ENCODE data around the gene ZSWIM1. TPM values are rescaled to one million over a fixed set of nuclear protein-coding genes. Genes with fewer than 3 reads are reported as not detected.
A peak's percentile ranks its signal among the peaks of the same experiment; 100 is the strongest.

Gene ZSWIM1
- total RNA-seq (11.7 and 12.9 TPM in 2 replicates), polyA plus RNA-seq (13.5 and 13.7 TPM in 2 replicates)

GRCh38 chr20:45880988-45881788 lies at the start of gene ZSWIM1:
ZSWIM1 (plus strand) TSS chr20:45881227; CDS start chr20:45882593, 1,366 bp downstream.
- peaks cover 6% of the 10 kb centered on the region for H3K4me1 ChIP-seq (ENCODE audit: low read depth)
- H3K4me3 ChIP-seq = peak within 1 kb of the TSS; percentile 52
- no peaks in the 10 kb centered on the region for H3K9me3 ChIP-seq (ENCODE audit: low read depth)
- H3K36me3 ChIP-seq = peaks cover 24% of the 10 kb centered on the region
- TF ChIP-seq CTCF (IDR thresholded peaks at IDR 0.05; ENCODE audit: low read depth, low read length) = no peak
- no peaks in the 10 kb centered on the region for H3K27me3 ChIP-seq
- H3K27ac ChIP-seq = peak within 1 kb of the TSS; percentile 67
- DNase-seq (ENCODE audit: low read depth in 1 of 2, low spot score in 1 of 2) = peak; percentile 98 to 99

DNA sequence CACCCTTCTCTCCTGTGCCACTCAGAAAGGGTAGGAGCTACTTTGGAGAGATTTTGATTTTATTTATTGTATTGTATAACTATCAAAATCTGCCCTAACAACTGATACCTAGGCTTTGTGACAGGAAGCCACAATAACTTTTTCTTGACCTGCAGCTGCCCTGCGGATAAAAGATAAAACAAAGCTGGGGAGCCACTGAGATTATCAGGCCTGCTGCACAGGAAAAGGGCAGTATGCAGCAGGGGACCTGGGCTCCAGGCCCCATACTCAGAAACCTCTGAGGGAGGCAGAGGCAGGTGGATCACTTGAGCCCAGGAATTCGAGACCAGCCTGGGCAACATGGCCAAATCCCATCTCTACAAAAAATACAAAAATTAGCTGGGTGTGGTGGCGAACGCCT lies 48.4 kb upstream of the ZSWIM1 start:
- no peak for DNase-seq (ENCODE audit: low read depth in 1 of 2, low spot score in 1 of 2)
- H3K4me1 ChIP-seq (ENCODE audit: low read depth) = peaks cover 39% of the 10 kb centered on the region
- H3K4me3 ChIP-seq = no peak overlapping the region
- no peaks in the 10 kb centered on the region for H3K36me3 ChIP-seq
- H3K27ac ChIP-seq = peak overlapping the region; percentile 87
- no peaks in the 10 kb centered on the region for H3K27me3 ChIP-seq
- no peak for TF ChIP-seq CTCF (IDR thresholded peaks at IDR 0.05; ENCODE audit: low read depth, low read length)
- no peaks in the 10 kb centered on the region for H3K9me3 ChIP-seq (ENCODE audit: low read depth)

DNA sequence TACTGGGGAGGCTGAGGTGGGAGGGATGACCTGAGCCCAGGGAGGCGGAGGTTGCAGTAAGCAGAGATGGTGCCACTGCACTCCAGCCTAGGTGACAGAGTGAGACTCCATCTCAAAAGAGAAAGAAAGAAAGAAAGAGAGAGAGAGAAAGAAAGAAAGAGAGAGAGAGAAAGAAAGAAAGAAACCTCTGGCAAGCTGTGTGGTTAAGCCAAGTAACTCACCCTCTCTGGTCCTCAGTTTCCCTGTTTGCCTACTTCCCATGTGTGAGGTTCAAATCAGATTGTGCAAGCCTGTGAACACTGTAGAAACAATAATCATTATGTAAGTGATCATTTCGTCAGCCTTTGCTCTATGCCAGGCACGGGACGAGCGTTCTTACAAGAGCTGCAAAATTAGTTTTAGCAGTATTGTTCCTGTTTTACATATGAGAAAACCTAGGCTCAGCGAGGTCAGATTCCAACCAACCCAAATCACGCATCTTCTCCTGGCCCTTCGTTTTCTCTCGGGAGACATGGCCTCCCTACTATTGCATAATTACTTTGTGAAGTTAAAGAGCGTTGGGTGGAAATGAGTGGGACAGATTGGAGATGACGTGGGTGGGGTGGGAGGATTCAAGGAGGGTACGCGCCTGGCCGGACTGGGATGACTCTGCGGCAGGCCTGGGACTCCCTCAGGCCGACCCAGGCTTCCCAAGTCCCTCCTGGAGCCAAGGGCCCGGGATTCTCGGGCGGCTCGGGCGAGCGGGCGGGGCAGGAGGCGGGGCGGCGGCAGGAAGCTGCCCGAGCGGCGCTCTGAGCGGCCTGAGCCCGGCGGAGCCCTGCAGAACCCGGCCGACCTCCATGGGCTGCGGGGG lies 47.8 kb upstream of the ZSWIM1 start, which contains the start of gene SNX21:
Gene SNX21, plus strand, starts transcription at position 770 of the 853 bp plus-strand sequence. CDS start 121 bp downstream, outside the sequence.
- DNase-seq (ENCODE audit: low read depth in 1 of 2, low spot score in 1 of 2) = peak; percentile 91 to 99
- Histone ChIP-seq H3K36me3 (no peaks in the 10 kb centered on the region), H3K4me3 (peak within 1 kb of the TSS; percentile 66), H3K27ac (peak within 1 kb of the TSS; percentile 87), H3K4me1 (ENCODE audit: low read depth) (peaks cover 33% of the 10 kb centered on the region), H3K9me3 (ENCODE audit: low read depth) (no peaks in the 10 kb centered on the region), H3K27me3 (no peaks in the 10 kb centered on the region)
- TF ChIP-seq CTCF (IDR thresholded peaks at IDR 0.05; ENCODE audit: low read depth, low read length) = no peak

DNA sequence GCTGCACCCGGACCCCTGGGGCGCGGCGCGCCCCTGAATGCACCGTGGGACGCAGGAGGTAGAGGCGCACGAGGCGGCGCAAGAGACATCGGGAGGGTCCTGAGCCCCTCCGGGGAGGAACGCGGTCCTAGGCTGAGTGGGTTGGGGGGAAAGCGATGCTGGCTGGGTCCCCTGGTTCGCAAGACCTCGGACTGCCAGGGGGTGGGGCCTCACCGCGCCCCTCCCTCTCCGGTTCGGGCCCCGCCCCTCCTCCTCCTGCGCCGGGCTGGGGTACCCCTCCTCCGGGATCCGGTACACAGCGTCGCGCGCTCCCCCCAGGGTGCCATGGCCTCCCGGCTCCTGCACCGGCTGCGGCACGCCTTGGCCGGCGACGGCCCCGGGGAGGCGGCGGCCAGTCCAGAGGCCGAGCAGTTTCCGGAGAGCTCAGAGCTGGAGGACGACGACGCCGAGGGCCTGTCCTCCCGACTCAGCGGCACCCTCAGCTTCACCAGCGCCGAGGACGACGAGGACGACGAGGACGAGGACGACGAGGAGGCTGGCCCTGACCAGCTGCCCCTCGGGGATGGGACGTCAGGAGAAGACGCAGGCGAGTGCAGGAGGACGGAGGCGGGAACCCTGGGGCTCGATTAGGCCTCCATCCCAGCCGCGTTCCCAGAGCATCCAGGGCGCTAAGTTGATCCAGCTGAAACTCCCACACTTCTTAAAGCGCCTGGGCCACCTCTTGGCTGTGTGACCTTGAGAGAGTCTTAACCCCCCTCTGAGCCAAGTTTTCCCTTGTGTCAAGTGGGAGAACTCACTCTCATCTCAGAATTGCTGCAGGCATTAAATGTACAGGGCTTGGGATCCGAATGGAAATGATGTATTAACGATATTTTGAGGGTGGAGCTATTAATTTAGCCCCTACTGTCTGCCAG lies 46.9 kb upstream of the ZSWIM1 start:
- no peak for TF ChIP-seq CTCF (IDR thresholded peaks at IDR 0.05; ENCODE audit: low read depth, low read length)
- DNase-seq (ENCODE audit: low read depth in 1 of 2, low spot score in 1 of 2) = peak; percentile 69 to 75

GRCh38 chr20:45834797-45835161 lies 46.2 kb upstream of the ZSWIM1 start:
- H3K9me3 ChIP-seq (ENCODE audit: low read depth) = no peaks in the 10 kb centered on the region
- peaks cover 23% of the 10 kb centered on the region for H3K4me1 ChIP-seq (ENCODE audit: low read depth)
- DNase-seq (ENCODE audit: low read depth in 1 of 2, low spot score in 1 of 2) = no peak
- H3K27ac ChIP-seq = no peak overlapping the region
- TF ChIP-seq CTCF (IDR thresholded peaks at IDR 0.05; ENCODE audit: low read depth, low read length) = no peak
- no peaks in the 10 kb centered on the region for H3K36me3 ChIP-seq
- peak overlapping the region; percentile 66 for H3K4me3 ChIP-seq
- no peaks in the 10 kb centered on the region for H3K27me3 ChIP-seq

More for the DNA sequence above, 46.9 kb upstream of the ZSWIM1 start:
- Histone ChIP-seq H3K4me1 (ENCODE audit: low read depth) (peaks cover 26% of the 10 kb centered on the region), H3K27ac (peak overlapping the region; percentile 87), H3K36me3 (no peaks in the 10 kb centered on the region), H3K9me3 (ENCODE audit: low read depth) (no peaks in the 10 kb centered on the region), H3K4me3 (peak overlapping the region; percentile 66), H3K27me3 (no peaks in the 10 kb centered on the region)
